HT-29 (cell line): Measurements from ENCODE around the gene TRAPPC2B. TPM values are rescaled to one million over a fixed set of nuclear protein-coding genes. Genes with fewer than 3 reads are reported as not detected.
A peak's percentile ranks its signal among the peaks of the same experiment; 100 is the strongest.
"Not testable (repeated sequence)": the region's sequence is repeated elsewhere in the genome, so short reads cannot be mapped to it uniquely, and the experiment has no call there.

Experiments used
- DNase-seq: peaks from one replicate; pipeline ENCODE4 v3.0.0-alpha.2; 2015; ENCODE audit warnings: low spot score
- total RNA-seq: library from RNA; depleted of rRNA; stranded (reverse); fragments of >200 nt; shearing (Covaris generic); gene quantifications from 2 replicates; pipeline ENCODE4 v1.2.3, GENCODE V29; 2014; rRNA removed

Gene TRAPPC2B
- total RNA-seq, 1 experiment from 2014 or later = 8.0 TPM

- no peak for DNase-seq
Measured at GRCh38 chr19:57374179-57374578, 10.8 kb downstream of the TRAPPC2B start.

GRCh38 chr19:57374647-57375046 is 11.3 kb downstream of the TRAPPC2B start:
- not testable (repeated sequence) for DNase-seq

- DNase-seq = no peak
Measured at GRCh38 chr19:57376151-57376550, 12.8 kb downstream of the TRAPPC2B start.

- no peak for DNase-seq
Measured at GRCh38 chr19:57377498-57378146, 14.3 kb downstream of the TRAPPC2B start.

- no peak for DNase-seq
Measured at GRCh38 chr19:57380923-57381322, 17.6 kb downstream of the TRAPPC2B start.

GRCh38 chr19:57382806-57383488 is 19.6 kb downstream of the TRAPPC2B start:
- DNase-seq = no peak

- no peak for DNase-seq
Measured at GRCh38 chr19:57389194-57389729, 25.9 kb downstream of the TRAPPC2B start.

- DNase-seq = peak; percentile 89
Measured at GRCh38 chr19:57389730-57390598, 26.6 kb downstream of the TRAPPC2B start, which contains the start of gene ZNF548. ZNF548 (plus strand) TSS chr19:57389854; CDS start chr19:57390100, 246 bp downstream.

GRCh38 chr19:57395710-57396109 is 32.4 kb downstream of the TRAPPC2B start:
- DNase-seq = no peak

- no peak for DNase-seq
Measured at GRCh38 chr19:57398868-57399267, 35.5 kb downstream of the TRAPPC2B start.

GRCh38 chr19:57403737-57404563 is 40.6 kb downstream of the TRAPPC2B start:
- DNase-seq = no peak

- DNase-seq = peak; percentile 85
Measured at GRCh38 chr19:57406516-57407123, 43.3 kb downstream of the TRAPPC2B start.

GRCh38 chr19:57410877-57411671 is 47.7 kb downstream of the TRAPPC2B start, which contains the start of gene ZNF17:
ZNF17 (plus strand) TSS chr19:57411161; CDS start chr19:57413616, 2,455 bp downstream.
- DNase-seq = peak; percentile 98

Other genes with a start within 250 kb of the TRAPPC2B start
- gene USP29, start 243.6 kb upstream of the TRAPPC2B start, total RNA-seq = not detected in 2 replicates
- gene ZIM3, start 218.3 kb upstream of the TRAPPC2B start, total RNA-seq = not detected in 2 replicates
- gene DUXA, start 196.1 kb upstream of the TRAPPC2B start, total RNA-seq = not detected in 2 replicates
- 22.1 and 26.6 TPM in 2 replicates for gene ZNF264, start 172.1 kb upstream of the TRAPPC2B start, total RNA-seq
- gene AURKC, start 132.5 kb upstream of the TRAPPC2B start, total RNA-seq = 0.28 and 0.29 TPM in 2 replicates
- 9.3 and 13.5 TPM in 2 replicates for gene ZNF805, start 122.9 kb upstream of the TRAPPC2B start, total RNA-seq
- 59.1 and 59.9 TPM in 2 replicates for gene ZNF460, start 83.1 kb upstream of the TRAPPC2B start, total RNA-seq
- 5.6 and 6.2 TPM in 2 replicates for gene ZNF543, start 43.1 kb upstream of the TRAPPC2B start, total RNA-seq
- not detected in 2 replicates for gene ZNF304, start 12.3 kb upstream of the TRAPPC2B start, total RNA-seq
- 1.0 and 3.2 TPM in 2 replicates for gene ZNF547, start within 50 bp of the TRAPPC2B start, total RNA-seq
- gene ZNF548, start 26.3 kb downstream of the TRAPPC2B start, total RNA-seq = 10.2 and 12.2 TPM in 2 replicates
- gene ZNF17, start 47.6 kb downstream of the TRAPPC2B start, total RNA-seq = 4.7 and 7.2 TPM in 2 replicates
- 22.9 and 27.6 TPM in 2 replicates for gene ZNF749, start 71.8 kb downstream of the TRAPPC2B start, total RNA-seq
- 0.08 TPM in 1 of 2 replicates, not detected in the other for gene VN1R1, start 93.6 kb downstream of the TRAPPC2B start, total RNA-seq
- gene ZNF772, start 114.0 kb downstream of the TRAPPC2B start, total RNA-seq = 0.28 and 0.31 TPM in 2 replicates
- gene ZNF419, start 124.2 kb downstream of the TRAPPC2B start, total RNA-seq = 8.1 and 19.3 TPM in 2 replicates
- gene ZNF773, start 136.4 kb downstream of the TRAPPC2B start, total RNA-seq = 5.3 and 5.5 TPM in 2 replicates
- gene ZNF549, start 163.8 kb downstream of the TRAPPC2B start, total RNA-seq = not detected in 2 replicates
- 1.1 and 6.1 TPM in 2 replicates for gene ZNF550, start 196.3 kb downstream of the TRAPPC2B start, total RNA-seq
- 2.5 and 3.1 TPM in 2 replicates for gene ZNF416, start 215.4 kb downstream of the TRAPPC2B start, total RNA-seq
- 0.23 TPM in 1 of 2 replicates, not detected in the other for gene ZIK1, start 220.6 kb downstream of the TRAPPC2B start, total RNA-seq
- gene ZNF530, start 236.3 kb downstream of the TRAPPC2B start, total RNA-seq = 2.7 and 5.7 TPM in 2 replicates